ENCODE results near the gene RAB11FIP4.

Gene RAB11FIP4

GRCh38 chr17:31405890-31406371 lies 14.5 kb downstream of the RAB11FIP4 start:
- no peak for DNase-seq (ENCODE audit: low read depth in 2 of 2, low spot score in 1 of 2)

DNA sequence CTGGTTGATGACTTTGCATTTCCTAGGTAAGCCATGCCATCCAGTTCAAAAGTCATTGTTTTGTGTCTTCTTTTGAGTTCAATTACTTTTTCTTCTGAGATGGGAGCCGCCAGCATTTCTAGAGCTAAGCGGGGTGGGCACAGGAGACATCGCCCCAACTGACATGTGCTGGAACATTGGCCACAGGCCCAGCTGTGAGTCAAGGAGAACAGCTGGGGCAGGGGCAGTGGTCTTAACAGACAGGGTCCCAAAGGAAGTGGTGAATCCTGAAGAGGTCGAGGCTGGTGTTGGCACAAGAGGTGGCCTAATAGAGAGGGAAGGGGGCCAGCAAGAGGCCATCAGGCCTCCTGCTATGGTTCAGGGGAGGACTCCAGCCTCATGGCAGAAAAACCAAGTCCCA lies 17.1 kb downstream of the RAB11FIP4 start:
- no peak for DNase-seq (ENCODE audit: low read depth in 2 of 2, low spot score in 1 of 2)

GRCh38 chr17:31411707-31412285 lies 20.3 kb downstream of the RAB11FIP4 start:
- no peak for DNase-seq (ENCODE audit: low read depth in 2 of 2, low spot score in 1 of 2)

DNA sequence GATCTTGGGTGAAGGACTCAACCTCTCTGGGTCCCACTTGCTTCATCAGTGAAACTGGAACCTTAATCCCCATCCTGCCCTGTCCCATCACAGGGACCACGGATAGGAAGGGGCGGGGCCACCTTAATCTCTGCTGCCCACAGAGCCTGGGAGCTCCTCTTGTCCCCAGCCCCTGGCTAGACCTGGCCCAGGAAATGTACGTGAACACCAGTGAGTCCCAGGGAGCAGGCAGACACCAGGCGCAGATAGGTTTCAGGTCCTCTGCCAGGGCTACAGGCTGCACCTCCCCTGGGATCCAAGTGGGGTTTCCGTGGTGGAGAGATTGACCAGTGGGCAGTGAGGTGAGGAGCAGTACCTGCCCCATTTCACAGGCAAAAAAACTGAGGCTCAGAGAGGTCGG lies 21.0 kb downstream of the RAB11FIP4 start:
- no peak for DNase-seq (ENCODE audit: low read depth in 2 of 2, low spot score in 1 of 2)

- DNase-seq (ENCODE audit: low read depth in 2 of 2, low spot score in 1 of 2), result no peak
Observed at GRCh38 chr17:31413081-31413799, 21.8 kb downstream of the RAB11FIP4 start.

GRCh38 chr17:31413874-31414549 lies 22.5 kb downstream of the RAB11FIP4 start:
- no peak for DNase-seq (ENCODE audit: low read depth in 2 of 2, low spot score in 1 of 2)

GRCh38 chr17:31414550-31414918 lies 23.1 kb downstream of the RAB11FIP4 start:
- DNase-seq (ENCODE audit: low read depth in 2 of 2, low spot score in 1 of 2), result no peak

GRCh38 chr17:31415004-31415454 lies 23.6 kb downstream of the RAB11FIP4 start:
- no peak for DNase-seq (ENCODE audit: low read depth in 2 of 2, low spot score in 1 of 2)

DNA sequence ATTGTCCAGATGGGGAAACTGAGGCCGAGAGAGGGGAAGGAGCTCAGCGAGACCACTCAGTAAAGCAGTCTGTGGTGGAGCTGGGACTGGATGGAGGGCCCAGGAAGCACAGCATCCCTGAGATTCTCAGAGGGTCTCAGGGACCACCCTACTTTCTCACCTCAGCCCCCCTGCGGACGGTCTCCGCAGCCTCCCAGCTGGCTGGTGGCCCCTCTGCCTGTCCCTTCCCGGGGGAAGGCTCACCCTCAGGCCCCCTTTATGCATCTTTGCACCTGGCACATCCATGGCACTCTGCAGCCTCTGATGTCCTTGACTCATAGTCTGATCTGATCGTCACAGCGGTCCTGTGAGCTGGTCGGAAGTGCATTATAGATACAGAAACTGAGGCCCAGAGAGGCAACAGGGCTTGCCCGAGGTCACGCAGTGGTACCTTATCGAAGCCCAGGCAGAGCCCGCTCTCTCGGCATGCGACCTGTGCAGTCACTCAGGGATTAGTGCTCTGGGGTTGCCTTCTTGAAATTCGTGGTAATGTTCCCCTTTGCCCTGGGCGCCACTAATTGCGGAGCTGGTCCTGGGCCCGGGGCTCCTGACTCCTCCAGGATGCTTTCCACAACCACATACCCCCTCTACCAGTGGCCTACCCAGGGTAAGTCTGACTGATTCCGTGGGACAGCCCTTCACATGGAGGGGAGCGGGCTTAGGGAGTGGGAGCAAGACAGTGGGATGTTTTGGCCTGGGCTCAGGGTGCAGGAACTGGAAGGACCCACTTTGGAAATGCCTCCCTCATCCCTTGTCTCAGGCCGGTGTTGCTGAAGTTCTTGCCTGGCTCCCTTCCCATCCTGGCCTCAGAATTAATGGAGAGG lies 24.4 kb downstream of the RAB11FIP4 start:
- DNase-seq (ENCODE audit: low read depth in 2 of 2, low spot score in 1 of 2), result no peak

GRCh38 chr17:31416503-31416923 lies 25.0 kb downstream of the RAB11FIP4 start:
- no peak for DNase-seq (ENCODE audit: low read depth in 2 of 2, low spot score in 1 of 2)

DNA sequence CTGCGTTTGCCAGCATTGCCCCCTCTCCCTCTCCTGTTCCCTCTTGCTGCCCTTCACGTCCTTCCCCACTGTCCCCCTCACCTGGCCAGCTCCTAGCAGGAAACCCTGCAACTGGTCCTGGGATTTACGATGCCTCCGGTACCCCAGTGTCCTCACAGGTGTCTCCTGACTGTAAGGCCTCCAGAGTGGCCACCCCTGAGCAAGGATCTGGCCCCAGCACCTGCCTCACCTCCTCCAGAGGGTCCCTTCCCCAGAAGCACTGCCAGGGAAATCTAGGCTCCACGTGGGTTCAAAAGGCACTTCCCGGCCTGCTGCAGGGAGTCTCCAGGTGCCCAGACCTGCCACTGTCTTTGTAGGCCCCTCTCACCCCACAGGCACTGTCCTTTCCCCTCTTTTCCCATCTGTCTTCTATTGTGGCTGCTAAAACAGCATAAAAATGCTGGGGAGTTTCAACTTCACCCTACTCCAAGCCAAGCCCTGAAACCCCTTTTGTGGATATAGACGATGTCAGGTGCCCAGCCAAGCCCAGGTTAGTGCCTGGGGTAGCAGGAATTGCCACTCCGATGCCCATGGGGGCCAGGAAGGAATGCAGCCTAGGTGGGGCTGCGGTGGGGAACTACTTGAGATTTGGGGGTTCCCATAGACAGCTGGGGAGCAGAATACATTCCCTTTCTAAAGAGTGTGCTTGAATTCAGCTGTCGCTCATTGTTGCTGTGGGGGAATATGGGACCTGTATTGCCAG lies 25.7 kb downstream of the RAB11FIP4 start:
- DNase-seq (ENCODE audit: low read depth in 2 of 2, low spot score in 1 of 2), result no peak

- no peak for DNase-seq (ENCODE audit: low read depth in 2 of 2, low spot score in 1 of 2)
Observed at GRCh38 chr17:31418773-31419350, 27.4 kb downstream of the RAB11FIP4 start.

DNA sequence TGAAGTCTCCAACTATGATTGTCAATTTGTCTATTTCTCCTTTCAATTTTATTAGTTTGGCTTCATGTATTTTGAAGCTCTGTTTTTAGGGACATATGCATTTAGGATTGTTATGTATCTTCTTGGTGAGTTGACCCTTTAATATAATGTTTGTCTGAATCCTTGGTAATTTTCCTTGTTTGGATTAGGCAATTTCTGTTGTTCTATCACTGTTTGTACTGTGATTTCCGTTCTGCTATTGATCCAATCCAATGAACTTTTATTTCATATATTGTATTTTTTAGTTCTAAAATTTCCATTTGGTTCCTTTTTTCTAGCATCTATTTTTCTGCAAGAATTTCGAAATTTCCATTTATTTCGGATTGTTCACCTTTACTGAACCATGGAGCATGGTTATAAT lies 31.0 kb downstream of the RAB11FIP4 start:
- DNase-seq (ENCODE audit: low read depth in 2 of 2, low spot score in 1 of 2), result no peak

DNA sequence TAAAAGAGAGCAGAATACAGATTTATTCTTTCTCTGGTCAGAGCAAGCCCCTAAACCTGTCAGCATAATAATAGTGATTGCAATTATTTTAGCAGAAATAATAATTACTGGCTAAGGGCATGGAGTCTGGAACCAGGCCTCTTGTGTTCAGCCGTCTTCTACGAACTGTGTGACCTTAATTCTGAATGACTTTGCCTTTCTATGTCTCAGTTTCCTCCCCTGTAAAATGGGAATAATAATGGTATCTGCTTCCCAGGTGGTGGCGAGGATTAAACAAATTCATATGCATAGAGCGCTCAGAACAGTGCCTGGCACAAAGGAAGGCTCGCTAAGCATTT lies 33.4 kb downstream of the RAB11FIP4 start:
- no peak for DNase-seq (ENCODE audit: low read depth in 2 of 2, low spot score in 1 of 2)

- DNase-seq (ENCODE audit: low read depth in 2 of 2, low spot score in 1 of 2), result no peak
Observed at GRCh38 chr17:31425282-31426040, 34.0 kb downstream of the RAB11FIP4 start.

GRCh38 chr17:31427684-31428083 lies 36.2 kb downstream of the RAB11FIP4 start:
- DNase-seq (ENCODE audit: low read depth in 2 of 2, low spot score in 1 of 2), result no peak

- DNase-seq (ENCODE audit: low read depth in 2 of 2, low spot score in 1 of 2), result no peak
Observed at GRCh38 chr17:31428111-31428510, 36.6 kb downstream of the RAB11FIP4 start.

GRCh38 chr17:31428512-31428911 lies 37.0 kb downstream of the RAB11FIP4 start:
- DNase-seq (ENCODE audit: low read depth in 2 of 2, low spot score in 1 of 2), result no peak

DNA sequence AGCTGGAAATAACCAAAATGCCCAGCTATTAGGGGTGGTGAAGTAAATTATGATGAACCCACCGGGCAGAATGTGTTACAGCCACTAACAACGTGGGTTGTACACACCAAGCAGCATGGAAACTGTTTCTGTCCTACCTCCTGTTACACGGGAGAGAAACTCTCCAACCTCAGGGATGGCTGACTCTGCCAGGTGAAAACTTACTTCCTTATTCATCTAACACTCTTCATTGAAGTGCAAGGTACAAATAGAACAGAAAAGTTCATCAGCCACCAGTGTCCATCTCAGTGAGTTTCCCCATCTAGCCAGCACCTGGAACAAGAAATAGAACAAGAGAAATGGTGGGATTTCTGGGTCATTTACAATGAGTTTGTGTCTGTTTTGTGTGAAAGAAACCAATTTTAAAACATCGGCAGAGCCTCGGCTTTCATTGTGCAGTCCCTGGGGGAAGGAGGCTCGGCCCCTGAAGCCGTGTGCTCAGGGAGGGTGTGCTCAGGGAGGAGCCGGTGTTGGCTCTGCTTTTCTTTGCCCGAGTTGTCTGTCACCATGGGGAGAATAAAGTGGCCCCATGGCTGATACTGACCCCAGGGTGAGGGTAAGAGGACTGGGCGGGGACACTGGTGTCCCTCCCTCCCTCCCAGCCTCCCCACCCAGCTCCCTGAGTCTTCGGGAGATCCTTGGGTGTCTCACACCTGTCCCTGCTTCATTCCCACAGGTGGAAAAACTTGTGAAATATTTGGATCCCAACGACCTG lies 39.8 kb downstream of the RAB11FIP4 start:
- no peak for DNase-seq (ENCODE audit: low read depth in 2 of 2, low spot score in 1 of 2)
